Tibial artery (tissue), 4 donors: Measurements from ENCODE around the gene LIPM.

Experiments used
- DNase-seq, 2 donors: peaks; one replicate each; pipeline ENCODE4 v3.0.0-alpha.2; 2019
- H3K27ac ChIP-seq, 2 donors: fragments of 200-600 bp; sonication (generic) in 1 of 2; 1 replicate in 1 of 2; 2 replicates in 1 of 2; pipeline ENCODE4 v1.5.1; 2018 to 2019; ENCODE audit warnings: mild to moderate bottlenecking in 1 of 2
- H3K27me3 ChIP-seq, 2 donors: fragments of 200-600 bp; sonication (generic) in 1 of 2; one replicate each; pipeline versions ENCODE4 v1.5.1 to v1.6.0; 2016 to 2019
- H3K36me3 ChIP-seq, 3 donors: fragments of 200-600 bp; sonication (generic) in 2 of 3; one replicate each; pipeline ENCODE4 v1.5.1; 2016 to 2019; ENCODE audit warnings: mild to moderate bottlenecking in 2 of 3
- H3K4me1 ChIP-seq, 4 donors: fragments of 200-600 bp; sonication (generic) in 2 of 4; 1 replicate in 3 of 4; 2 replicates in 1 of 4; pipeline ENCODE4 v1.5.1; 2016 to 2019
- H3K4me3 ChIP-seq, 2 donors: fragments of 200-600 bp; sonication (generic) in 1 of 2; 1 replicate in 1 of 2; 2 replicates in 1 of 2; pipeline ENCODE4 v1.5.1; 2018 to 2019; ENCODE audit warnings: mild to moderate bottlenecking in 2 of 2
- H3K9me3 ChIP-seq, 3 donors: fragments of 200-600 bp; sonication (generic) in 1 of 3; one replicate each; pipeline ENCODE4 v1.5.1; 2016 to 2019
- intact Hi-C: fragments of 100-400 bp; cut with DNase I; formaldehyde crosslinking; loops from one replicate; pipeline ENCODE4 v1.15.0; 2023; ENCODE audit warnings: low total_unique reads
- TF ChIP-seq, protein P1 (sequence below), 2 experiments: fragments of 200-600 bp in 1 of 2; fragments of 450-650 bp in 1 of 2; IDR thresholded peaks; one replicate each; pipeline ENCODE4 v1.5.1; 2017 to 2019; ENCODE audit warnings: antibody characterized with exemption in 2 of 2, mild to moderate bottlenecking in 1 of 2, moderate library complexity in 1 of 2

The LIPM gene

GRCh38 chr10:88782222-88782621 lies 20.3 kb upstream of the LIPM start:
- intact Hi-C loops: no loop called here
- Histone ChIP-seq H3K4me3 (no peak overlapping the region), H3K36me3 (no peaks in the 10 kb centered on the region), H3K9me3 (no peaks in the 10 kb centered on the region), H3K4me1 (no peaks in the 10 kb centered on the region), H3K27ac (no peak overlapping the region), H3K27me3 (no peaks in the 10 kb centered on the region)
- TF ChIP-seq, protein P1, sequence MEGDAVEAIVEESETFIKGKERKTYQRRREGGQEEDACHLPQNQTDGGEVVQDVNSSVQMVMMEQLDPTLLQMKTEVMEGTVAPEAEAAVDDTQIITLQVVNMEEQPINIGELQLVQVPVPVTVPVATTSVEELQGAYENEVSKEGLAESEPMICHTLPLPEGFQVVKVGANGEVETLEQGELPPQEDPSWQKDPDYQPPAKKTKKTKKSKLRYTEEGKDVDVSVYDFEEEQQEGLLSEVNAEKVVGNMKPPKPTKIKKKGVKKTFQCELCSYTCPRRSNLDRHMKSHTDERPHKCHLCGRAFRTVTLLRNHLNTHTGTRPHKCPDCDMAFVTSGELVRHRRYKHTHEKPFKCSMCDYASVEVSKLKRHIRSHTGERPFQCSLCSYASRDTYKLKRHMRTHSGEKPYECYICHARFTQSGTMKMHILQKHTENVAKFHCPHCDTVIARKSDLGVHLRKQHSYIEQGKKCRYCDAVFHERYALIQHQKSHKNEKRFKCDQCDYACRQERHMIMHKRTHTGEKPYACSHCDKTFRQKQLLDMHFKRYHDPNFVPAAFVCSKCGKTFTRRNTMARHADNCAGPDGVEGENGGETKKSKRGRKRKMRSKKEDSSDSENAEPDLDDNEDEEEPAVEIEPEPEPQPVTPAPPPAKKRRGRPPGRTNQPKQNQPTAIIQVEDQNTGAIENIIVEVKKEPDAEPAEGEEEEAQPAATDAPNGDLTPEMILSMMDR (IDR thresholded peaks at IDR 0.05): no peak
- DNase-seq: no peak

- Histone ChIP-seq H3K36me3 (no peaks in the 10 kb centered on the region), H3K4me3 (no peak overlapping the region), H3K27ac (no peak overlapping the region), H3K9me3 (no peaks in the 10 kb centered on the region), H3K27me3 (no peaks in the 10 kb centered on the region), H3K4me1 (no peaks in the 10 kb centered on the region)
- TF ChIP-seq, protein P1 (IDR thresholded peaks at IDR 0.05): no peak
- no peak for DNase-seq
- intact Hi-C loops: no loop called here
Observed at GRCh38 chr10:88783724-88784123, 18.8 kb upstream of the LIPM start.

DNA sequence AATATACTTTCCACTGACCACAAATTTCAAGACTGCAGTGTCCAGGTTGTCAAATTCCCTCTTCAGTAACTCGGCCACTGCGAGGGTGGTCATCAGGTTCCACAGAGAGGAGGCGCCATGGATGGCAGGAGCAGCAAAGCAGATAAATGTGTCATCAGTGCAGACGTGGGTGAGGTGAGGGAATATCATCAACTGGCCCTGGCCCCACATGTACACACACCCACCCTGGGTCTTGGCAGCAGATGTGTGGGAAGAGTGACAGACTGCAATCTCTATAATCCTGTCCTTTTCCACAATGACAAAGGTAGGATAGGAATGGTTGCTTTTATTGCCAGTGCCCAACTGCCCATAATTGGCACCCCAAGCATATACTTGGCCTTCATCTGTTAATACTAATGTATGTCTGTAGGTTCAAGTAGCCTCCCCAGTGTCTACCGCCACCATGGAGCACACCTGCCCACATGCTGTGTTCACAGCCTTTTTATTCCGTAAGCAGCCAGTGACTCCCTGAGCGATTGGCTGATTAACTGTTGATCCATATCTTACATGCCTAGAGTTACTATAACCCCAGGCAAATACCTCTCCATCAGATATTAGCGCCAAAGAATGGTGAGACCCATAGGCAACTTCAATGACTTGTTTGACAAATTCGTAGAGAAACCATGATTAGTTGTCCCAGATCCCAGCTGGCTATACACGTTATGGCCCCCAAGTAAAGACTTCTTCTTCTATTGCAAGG lies 16.3 kb upstream of the LIPM start:
- Histone ChIP-seq H3K36me3 (no peaks in the 10 kb centered on the region), H3K4me3 (no peak overlapping the region), H3K27ac (no peak overlapping the region), H3K27me3 (no peaks in the 10 kb centered on the region), H3K4me1 (no peaks in the 10 kb centered on the region), H3K9me3 (no peaks in the 10 kb centered on the region)
- TF ChIP-seq, protein P1 (IDR thresholded peaks at IDR 0.05): no peak
- DNase-seq: no peak
- intact Hi-C loops: no loop called here

DNA sequence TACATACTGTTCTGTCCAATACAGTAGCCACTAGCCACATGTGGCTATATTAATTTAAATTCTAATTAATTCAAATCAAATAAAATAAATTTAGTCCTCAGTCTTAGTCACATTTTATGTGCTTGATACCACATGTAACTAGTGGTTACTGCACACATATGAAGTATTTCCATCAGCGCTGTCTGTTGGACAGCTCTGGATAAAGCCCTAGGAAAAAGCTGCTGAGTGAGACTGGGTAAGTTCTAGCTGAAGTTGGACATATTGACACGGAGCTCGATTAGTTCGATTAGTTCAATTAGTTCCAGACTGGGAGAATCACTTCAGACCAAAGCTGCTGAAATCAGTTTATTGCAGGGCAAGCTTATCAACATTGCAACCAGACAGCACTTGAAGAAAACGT lies 15.1 kb upstream of the LIPM start:
- H3K9me3 ChIP-seq: no peaks in the 10 kb centered on the region
- TF ChIP-seq, protein P1 (IDR thresholded peaks at IDR 0.05): no peak
- no peaks in the 10 kb centered on the region for H3K4me1 ChIP-seq
- H3K36me3 ChIP-seq: no peaks in the 10 kb centered on the region
- intact Hi-C loops: no loop called here
- no peak for DNase-seq
- H3K27me3 ChIP-seq: no peaks in the 10 kb centered on the region
- no peak overlapping the region for H3K4me3 ChIP-seq
- H3K27ac ChIP-seq: no peak overlapping the region

- TF ChIP-seq, protein P1 (IDR thresholded peaks at IDR 0.05): no peak
- Histone ChIP-seq H3K27me3 (no peaks in the 10 kb centered on the region), H3K36me3 (no peaks in the 10 kb centered on the region), H3K9me3 (no peaks in the 10 kb centered on the region), H3K4me1 (no peaks in the 10 kb centered on the region), H3K4me3 (no peak overlapping the region), H3K27ac (no peak overlapping the region)
- DNase-seq: no peak
- intact Hi-C loops: no loop called here
Observed at GRCh38 chr10:88788924-88789323, 13.6 kb upstream of the LIPM start.

- no peak for DNase-seq
- Histone ChIP-seq H3K4me1 (no peaks in the 10 kb centered on the region), H3K27ac (no peak overlapping the region), H3K27me3 (no peaks in the 10 kb centered on the region), H3K36me3 (no peaks in the 10 kb centered on the region), H3K9me3 (no peaks in the 10 kb centered on the region), H3K4me3 (no peak overlapping the region)
- TF ChIP-seq, protein P1 (IDR thresholded peaks at IDR 0.05): peak; percentile 6 to 11
- intact Hi-C loops: no loop called here
Observed at GRCh38 chr10:88791924-88792323, 10.6 kb upstream of the LIPM start.
